Esophagus (tissue), 2 donors: ENCODE data around the gene IPO5. TPM values are rescaled to one million over a fixed set of nuclear protein-coding genes. Genes with fewer than 3 reads are reported as not detected.

Experiments used
- H3K27ac ChIP-seq, 2 donors: one replicate each; pipeline ENCODE4 v1.5.1; 2013; ENCODE audit warnings: low read depth in 2 of 2, mild to moderate bottlenecking in 2 of 2, inconsistent platforms in 1 of 2, low read length in 1 of 2, moderate library complexity in 1 of 2
- H3K27me3 ChIP-seq, 2 donors: one replicate each; pipeline ENCODE4 v1.6.1; 2013; ENCODE audit warnings: low read length in 2 of 2, control low read depth in 1 of 2, mild to moderate bottlenecking in 1 of 2; ENCODE audit not compliant: insufficient read depth in 2 of 2, control insufficient read depth in 1 of 2
- H3K36me3 ChIP-seq, 2 donors: one replicate each; pipeline ENCODE4 v1.6.1; 2013; ENCODE audit warnings: low read length in 1 of 2; ENCODE audit not compliant: control insufficient read depth in 2 of 2, insufficient read depth in 2 of 2
- H3K4me1 ChIP-seq, 2 donors: one replicate each; pipeline ENCODE4 v1.6.1; 2013; ENCODE audit warnings: low read length in 1 of 2; ENCODE audit not compliant: control insufficient read depth in 2 of 2, insufficient read depth in 2 of 2
- H3K4me3 ChIP-seq, 2 donors: one replicate each; pipeline ENCODE4 v1.5.1; 2013; ENCODE audit warnings: low read length in 2 of 2, mild to moderate bottlenecking in 2 of 2, low read depth in 1 of 2, moderate library complexity in 1 of 2
- H3K9me3 ChIP-seq, 2 donors: one replicate each; pipeline ENCODE4 v1.6.1; 2013; ENCODE audit warnings: mild to moderate bottlenecking in 2 of 2, low read depth in 1 of 2, low read length in 1 of 2, moderate library complexity in 1 of 2; ENCODE audit not compliant: control insufficient read depth in 2 of 2, insufficient read depth in 1 of 2
- WGBS, 2 donors: extraction: QIAGEN DNeasy Blood & Tissue Kit; methylation state at CpG; one replicate each; pipeline ENCODE4 v1.1.7; 2013; 5-methylcytosine and 5-hydroxymethylcytosine counted together
- polyA plus RNA-seq, 2 donors: library from polyadenylated mRNA; stranded (reverse); fragments of 200-250 nt; gene quantifications; one replicate each; pipeline ENCODE4 v1.2.3, GENCODE V29; 2013
- donor health status: healthy with polysubstance abuse.
- donor health status: Bipolar disorder and iron deficiency.

IPO5 gene
- polyA plus RNA-seq, 2 donors, result 13.8 to 24.8 TPM

GRCh38 chr13:97932036-97932435, 21.4 kb upstream of the IPO5 start:
- Histone ChIP-seq H3K27ac (no peak overlapping the region), H3K27me3 (no peaks in the 10 kb centered on the region), H3K4me3 (no peak overlapping the region), H3K36me3 (no peaks in the 10 kb centered on the region), H3K9me3 (no peaks in the 10 kb centered on the region), H3K4me1 (no peaks in the 10 kb centered on the region)
- 63 to 68% methylated on average over 5 of the region's 5 CpGs for WGBS, 2 donors

GRCh38 chr13:97932647-97933046, 20.8 kb upstream of the IPO5 start:
- H3K36me3 ChIP-seq, result no peaks in the 10 kb centered on the region
- no peaks in the 10 kb centered on the region for H3K27me3 ChIP-seq
- 80 to 86% methylated on average over 5 of the region's 5 CpGs for WGBS, 2 donors
- no peak overlapping the region for H3K4me3 ChIP-seq
- no peak overlapping the region for H3K27ac ChIP-seq
- H3K4me1 ChIP-seq, result no peaks in the 10 kb centered on the region
- no peaks in the 10 kb centered on the region for H3K9me3 ChIP-seq

- H3K27ac ChIP-seq, result no peak overlapping the region
- peaks cover 0 to 3% of the 10 kb centered on the region in 2 donors for H3K4me1 ChIP-seq
- no peak overlapping the region for H3K4me3 ChIP-seq
- H3K36me3 ChIP-seq, result no peaks in the 10 kb centered on the region
- no peaks in the 10 kb centered on the region for H3K27me3 ChIP-seq
- no peaks in the 10 kb centered on the region for H3K9me3 ChIP-seq
Observed at GRCh38 chr13:97933776-97934175, 19.7 kb upstream of the IPO5 start.

- Histone ChIP-seq H3K27ac (no peak overlapping the region), H3K27me3 (no peaks in the 10 kb centered on the region), H3K4me3 (no peak overlapping the region), H3K9me3 (no peaks in the 10 kb centered on the region), H3K4me1 (peaks cover 0 to 3% of the 10 kb centered on the region in 2 donors), H3K36me3 (no peaks in the 10 kb centered on the region)
- WGBS, 2 donors, result 42 to 54% methylated on average over 5 of the region's 5 CpGs
Observed at GRCh38 chr13:97934590-97934989, 18.9 kb upstream of the IPO5 start.

GRCh38 chr13:97935071-97935470, 18.4 kb upstream of the IPO5 start:
- Histone ChIP-seq H3K4me3 (no peak overlapping the region), H3K27me3 (no peaks in the 10 kb centered on the region), H3K9me3 (no peaks in the 10 kb centered on the region), H3K4me1 (peaks cover 0 to 3% of the 10 kb centered on the region in 2 donors), H3K36me3 (no peaks in the 10 kb centered on the region), H3K27ac (no peak overlapping the region)
- 52 to 53% methylated on average over 2 of the region's 2 CpGs for WGBS, 2 donors

GRCh38 chr13:97936036-97936435, 17.4 kb upstream of the IPO5 start:
- WGBS, 2 donors, result 66 to 68% methylated on average over 3 of the region's 3 CpGs
- no peak overlapping the region for H3K4me3 ChIP-seq
- H3K27ac ChIP-seq, result no peak overlapping the region
- no peaks in the 10 kb centered on the region for H3K9me3 ChIP-seq
- H3K4me1 ChIP-seq, result peaks cover 0 to 3% of the 10 kb centered on the region in 2 donors
- no peaks in the 10 kb centered on the region for H3K27me3 ChIP-seq
- H3K36me3 ChIP-seq, result no peaks in the 10 kb centered on the region

GRCh38 chr13:97938706-97939475, 14.6 kb upstream of the IPO5 start:
- H3K27ac ChIP-seq, result no peak overlapping the region
- WGBS, 2 donors, result 74 to 76% methylated on average over 6 of the region's 6 CpGs
- H3K36me3 ChIP-seq, result no peaks in the 10 kb centered on the region
- no peak overlapping the region for H3K4me3 ChIP-seq
- H3K4me1 ChIP-seq, result peaks cover 0 to 3% of the 10 kb centered on the region in 2 donors
- no peaks in the 10 kb centered on the region for H3K27me3 ChIP-seq
- H3K9me3 ChIP-seq, result no peaks in the 10 kb centered on the region

GRCh38 chr13:97944396-97945029, 9.0 kb upstream of the IPO5 start:
- Histone ChIP-seq H3K4me1 (no peaks in the 10 kb centered on the region), H3K9me3 (no peaks in the 10 kb centered on the region), H3K36me3 (no peaks in the 10 kb centered on the region), H3K27me3 (no peaks in the 10 kb centered on the region), H3K4me3 (no peak overlapping the region), H3K27ac (no peak overlapping the region)
- WGBS, 2 donors, result 80 to 82% methylated on average over 5 of the region's 5 CpGs

GRCh38 chr13:97945342-97945741, 8.1 kb upstream of the IPO5 start:
- no peaks in the 10 kb centered on the region for H3K9me3 ChIP-seq
- H3K4me1 ChIP-seq, result no peaks in the 10 kb centered on the region
- H3K27me3 ChIP-seq, result no peaks in the 10 kb centered on the region
- H3K4me3 ChIP-seq, result no peak overlapping the region
- H3K27ac ChIP-seq, result no peak overlapping the region
- H3K36me3 ChIP-seq, result no peaks in the 10 kb centered on the region
